MCF 10A (cell line): ENCODE measurements around the gene RHOBTB3. TPM values are rescaled to one million over a fixed set of nuclear protein-coding genes. Genes with fewer than 3 reads are reported as not detected.

Experiments used
- BruUV-seq: library from RNA; stranded (reverse); fragments of 400-500 nt; replicated peaks from 2 replicates; lab custom pipeline; 2021; lab: Mats Ljungman, UMichigan
- CTCF ChIA-PET: fragments of 300-600 bp; sonication (Branson Sonifier 250); formaldehyde crosslinking; extraction: SDS; loops from one replicate; lab custom pipeline; 2021; ENCODE audit warnings: antibody characterized with exemption, inconsistent platforms; lab: Yijun Ruan, JAX
- POLR2A ChIA-PET: fragments of 300-600, 350-650 bp; sonication (Branson Sonifier 250); formaldehyde crosslinking; extraction: SDS; loops from one replicate; lab custom pipeline; 2020; ENCODE audit warnings: antibody characterized with exemption, inconsistent platforms; lab: Yijun Ruan, JAX
- DNase-seq: peaks from one replicate; pipeline ENCODE4 v3.0.0-alpha.2; 2018; ENCODE audit not compliant: unreplicated experiment
- H3K27ac Mint-ChIP-seq: one replicate; pipeline ENCODE4 v1.8.0; 2022; ENCODE audit warnings: mild to moderate bottlenecking, low read depth, mixed read lengths; ENCODE audit not compliant: unreplicated experiment
- H3K27me3 Mint-ChIP-seq: one replicate; pipeline ENCODE4 v1.8.0; 2022; ENCODE audit warnings: mixed read lengths; ENCODE audit not compliant: insufficient read depth, unreplicated experiment
- H3K36me3 Mint-ChIP-seq: one replicate; pipeline ENCODE4 v1.8.0; 2022; ENCODE audit warnings: mild to moderate bottlenecking, moderate library complexity, mixed read lengths; ENCODE audit not compliant: insufficient read depth, unreplicated experiment
- H3K4me1 Mint-ChIP-seq: one replicate; pipeline ENCODE4 v1.8.0; 2022; ENCODE audit warnings: mixed read lengths; ENCODE audit not compliant: insufficient read depth, unreplicated experiment
- H3K4me3 Mint-ChIP-seq: one replicate; pipeline ENCODE4 v1.8.0; 2022; ENCODE audit warnings: mild to moderate bottlenecking, moderate library complexity, mixed read lengths; ENCODE audit not compliant: unreplicated experiment
- H3K9me3 Mint-ChIP-seq: one replicate; pipeline ENCODE4 v1.8.0; 2022; ENCODE audit warnings: mixed read lengths; ENCODE audit not compliant: unreplicated experiment
- CTCF ChIP-seq: fragments of 200-600 bp; IDR thresholded peaks from one replicate; pipeline ENCODE4 v1.8.0; 2022; ENCODE audit warnings: antibody characterized with exemption, mild to moderate bottlenecking; ENCODE audit not compliant: unreplicated experiment
- intact Hi-C: fragments of 100-400 bp; cut with micrococcal nuclease; formaldehyde crosslinking; loops from 2 replicates; pipeline ENCODE4 v1.14.1; 2022
- total RNA-seq: library from RNA; stranded (reverse); gene quantifications from 2 replicates; pipeline ENCODE4 v1.2.3, GENCODE V29; 2022

RHOBTB3 gene
- total RNA-seq, 1 experiment from 2014 or later = 3.4 TPM

GRCh38 chr5:95803271-95804148 is 72.4 kb downstream of the RHOBTB3 start:
- TF ChIP-seq CTCF = no peak
- Mint-ChIP-seq H3K36me3 (no peaks in the 10 kb centered on the region), H3K27me3 (no peaks in the 10 kb centered on the region), H3K4me1 (no peaks in the 10 kb centered on the region), H3K4me3 (no peak overlapping the region), H3K9me3 (no peaks in the 10 kb centered on the region), H3K27ac (no peak overlapping the region)
- ChIA-PET POLR2A (interaction anchor here (0.8 to 1.4 kb wide), 3 partner anchors 8 to 157 kb away, joined by 3 to 8 read pairs (median 6); partner anchors contain the start of genes GLRX and RFESD), CTCF (interaction anchor here (0.6 to 3.5 kb wide), 5 partner anchors 16 to 1063 kb away, joined by 3 to 19 read pairs (median 4); no protein-coding TSS in a partner anchor)
- DNase-seq = no peak
- no TSS peak for BruUV-seq
- intact Hi-C loops = no loop called here

- CTCF ChIA-PET = interaction anchor here (1.5 to 3.5 kb wide), 2 partner anchors 17 to 23 kb away, joined by 4 to 19 read pairs; no protein-coding TSS in a partner anchor
Observed at GRCh38 chr5:95804736-95805539, 73.8 kb downstream of the RHOBTB3 start.

GRCh38 chr5:95806687-95807086 is 75.6 kb downstream of the RHOBTB3 start:
- DNase-seq = no peak
- no TSS peak for BruUV-seq
- CTCF ChIA-PET = interaction anchor here (1.0 to 3.5 kb wide), 4 partner anchors 22 to 49 kb away, joined by 3 to 19 read pairs (median 10); no protein-coding TSS in a partner anchor
- Mint-ChIP-seq H3K9me3 (no peaks in the 10 kb centered on the region), H3K27me3 (no peaks in the 10 kb centered on the region), H3K27ac (no peak overlapping the region), H3K4me1 (no peaks in the 10 kb centered on the region), H3K36me3 (no peaks in the 10 kb centered on the region), H3K4me3 (no peak overlapping the region)
- TF ChIP-seq CTCF = no peak
- intact Hi-C loops = no loop called here
- POLR2A ChIA-PET = no interaction called here

More at GRCh38 chr5:95804736-95805539, 73.8 kb downstream of the RHOBTB3 start:
- no peak for TF ChIP-seq CTCF
- H3K4me1 Mint-ChIP-seq = no peaks in the 10 kb centered on the region
- intact Hi-C loops = no loop called here
- no peak overlapping the region for H3K4me3 Mint-ChIP-seq
- no peaks in the 10 kb centered on the region for H3K27me3 Mint-ChIP-seq
- no TSS peak for BruUV-seq
- H3K36me3 Mint-ChIP-seq = no peaks in the 10 kb centered on the region
- POLR2A ChIA-PET = interaction anchor here (0.6 to 0.8 kb wide), 3 partner anchors 15 to 1098 kb away, joined by 3 to 6 read pairs (median 3); partner anchors contain the start of gene RFESD
- no peak overlapping the region for H3K27ac Mint-ChIP-seq
- DNase-seq = no peak
- H3K9me3 Mint-ChIP-seq = no peaks in the 10 kb centered on the region
